ENCODE data around the gene MRPL51. TPM values are rescaled to one million over a fixed set of nuclear protein-coding genes. Genes with fewer than 3 reads are reported as not detected.

The MRPL51 gene
- total RNA-seq, 2 donors from 2014 or later, result 132 to 220 TPM

DNA sequence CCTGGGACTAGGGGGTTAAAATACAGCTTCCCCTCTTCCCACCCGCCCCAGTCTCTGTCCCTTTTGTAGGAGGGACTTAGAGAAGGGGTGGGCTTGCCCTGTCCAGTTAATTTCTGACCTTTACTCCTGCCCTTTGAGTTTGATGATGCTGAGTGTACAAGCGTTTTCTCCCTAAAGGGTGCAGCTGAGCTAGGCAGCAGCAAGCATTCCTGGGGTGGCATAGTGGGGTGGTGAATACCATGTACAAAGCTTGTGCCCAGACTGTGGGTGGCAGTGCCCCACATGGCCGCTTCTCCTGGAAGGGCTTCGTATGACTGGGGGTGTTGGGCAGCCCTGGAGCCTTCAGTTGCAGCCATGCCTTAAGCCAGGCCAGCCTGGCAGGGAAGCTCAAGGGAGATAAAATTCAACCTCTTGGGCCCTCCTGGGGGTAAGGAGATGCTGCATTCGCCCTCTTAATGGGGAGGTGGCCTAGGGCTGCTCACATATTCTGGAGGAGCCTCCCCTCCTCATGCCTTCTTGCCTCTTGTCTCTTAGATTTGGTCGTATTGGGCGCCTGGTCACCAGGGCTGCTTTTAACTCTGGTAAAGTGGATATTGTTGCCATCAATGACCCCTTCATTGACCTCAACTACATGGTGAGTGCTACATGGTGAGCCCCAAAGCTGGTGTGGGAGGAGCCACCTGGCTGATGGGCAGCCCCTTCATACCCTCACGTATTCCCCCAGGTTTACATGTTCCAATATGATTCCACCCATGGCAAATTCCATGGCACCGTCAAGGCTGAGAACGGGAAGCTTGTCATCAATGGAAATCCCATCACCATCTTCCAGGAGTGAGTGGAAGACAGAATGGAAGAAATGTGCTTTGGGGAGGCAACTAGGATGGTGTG lies 43.1 kb upstream of the MRPL51 start:
- Histone ChIP-seq H3K36me3 (peaks cover 15% of the 10 kb centered on the region), H3K4me3 (peak overlapping the region; percentile 99), H3K9me3 (no peaks in the 10 kb centered on the region), H3K27ac (peak overlapping the region; percentile 99), H3K9ac (ENCODE audit: low read depth in 2 of 2, low read length in 2 of 2) (peak overlapping the region; percentile 95 to 99), H3K4me1 (peaks cover 35% of the 10 kb centered on the region), H3K27me3 (no peaks in the 10 kb centered on the region)
- TF ChIP-seq, protein P1, sequence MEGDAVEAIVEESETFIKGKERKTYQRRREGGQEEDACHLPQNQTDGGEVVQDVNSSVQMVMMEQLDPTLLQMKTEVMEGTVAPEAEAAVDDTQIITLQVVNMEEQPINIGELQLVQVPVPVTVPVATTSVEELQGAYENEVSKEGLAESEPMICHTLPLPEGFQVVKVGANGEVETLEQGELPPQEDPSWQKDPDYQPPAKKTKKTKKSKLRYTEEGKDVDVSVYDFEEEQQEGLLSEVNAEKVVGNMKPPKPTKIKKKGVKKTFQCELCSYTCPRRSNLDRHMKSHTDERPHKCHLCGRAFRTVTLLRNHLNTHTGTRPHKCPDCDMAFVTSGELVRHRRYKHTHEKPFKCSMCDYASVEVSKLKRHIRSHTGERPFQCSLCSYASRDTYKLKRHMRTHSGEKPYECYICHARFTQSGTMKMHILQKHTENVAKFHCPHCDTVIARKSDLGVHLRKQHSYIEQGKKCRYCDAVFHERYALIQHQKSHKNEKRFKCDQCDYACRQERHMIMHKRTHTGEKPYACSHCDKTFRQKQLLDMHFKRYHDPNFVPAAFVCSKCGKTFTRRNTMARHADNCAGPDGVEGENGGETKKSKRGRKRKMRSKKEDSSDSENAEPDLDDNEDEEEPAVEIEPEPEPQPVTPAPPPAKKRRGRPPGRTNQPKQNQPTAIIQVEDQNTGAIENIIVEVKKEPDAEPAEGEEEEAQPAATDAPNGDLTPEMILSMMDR (IDR thresholded peaks at IDR 0.05), result no peak
- no peak for DNase-seq
- intact Hi-C loops (cut with DNase I), result loop anchor here (5.0 kb wide), 1 partner anchor 114 kb away; no protein-coding TSS in a partner anchor

DNA sequence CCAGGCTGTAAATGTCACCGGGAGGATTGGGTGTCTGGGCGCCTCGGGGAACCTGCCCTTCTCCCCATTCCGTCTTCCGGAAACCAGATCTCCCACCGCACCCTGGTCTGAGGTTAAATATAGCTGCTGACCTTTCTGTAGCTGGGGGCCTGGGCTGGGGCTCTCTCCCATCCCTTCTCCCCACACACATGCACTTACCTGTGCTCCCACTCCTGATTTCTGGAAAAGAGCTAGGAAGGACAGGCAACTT lies 42.6 kb upstream of the MRPL51 start:
- TF ChIP-seq, protein P1 (IDR thresholded peaks at IDR 0.05), result no peak
- Histone ChIP-seq H3K9ac (ENCODE audit: low read depth in 2 of 2, low read length in 2 of 2) (peak overlapping the region; percentile 95 to 99), H3K4me3 (peak overlapping the region; percentile 99), H3K9me3 (no peaks in the 10 kb centered on the region), H3K36me3 (peaks cover 21% of the 10 kb centered on the region), H3K4me1 (peaks cover 30% of the 10 kb centered on the region), H3K27me3 (no peaks in the 10 kb centered on the region), H3K27ac (peak overlapping the region; percentile 99)
- intact Hi-C loops (cut with DNase I), result loop anchor here (5.0 kb wide), 1 partner anchor 113 kb away; no protein-coding TSS in a partner anchor
- no peak for DNase-seq

DNA sequence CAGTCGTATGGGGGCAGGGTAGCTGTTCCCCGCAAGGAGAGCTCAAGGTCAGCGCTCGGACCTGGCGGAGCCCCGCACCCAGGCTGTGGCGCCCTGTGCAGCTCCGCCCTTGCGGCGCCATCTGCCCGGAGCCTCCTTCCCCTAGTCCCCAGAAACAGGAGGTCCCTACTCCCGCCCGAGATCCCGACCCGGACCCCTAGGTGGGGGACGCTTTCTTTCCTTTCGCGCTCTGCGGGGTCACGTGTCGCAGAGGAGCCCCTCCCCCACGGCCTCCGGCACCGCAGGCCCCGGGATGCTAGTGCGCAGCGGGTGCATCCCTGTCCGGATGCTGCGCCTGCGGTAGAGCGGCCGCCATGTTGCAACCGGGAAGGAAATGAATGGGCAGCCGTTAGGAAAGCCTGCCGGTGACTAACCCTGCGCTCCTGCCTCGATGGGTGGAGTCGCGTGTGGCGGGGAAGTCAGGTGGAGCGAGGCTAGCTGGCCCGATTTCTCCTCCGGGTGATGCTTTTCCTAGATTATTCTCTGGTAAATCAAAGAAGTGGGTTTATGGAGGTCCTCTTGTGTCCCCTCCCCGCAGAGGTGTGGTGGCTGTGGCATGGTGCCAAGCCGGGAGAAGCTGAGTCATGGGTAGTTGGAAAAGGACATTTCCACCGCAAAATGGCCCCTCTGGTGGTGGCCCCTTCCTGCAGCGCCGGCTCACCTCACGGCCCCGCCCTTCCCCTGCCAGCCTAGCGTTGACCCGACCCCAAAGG lies 42.1 kb upstream of the MRPL51 start:
- Histone ChIP-seq H3K4me1 (peaks cover 28% of the 10 kb centered on the region), H3K27me3 (no peaks in the 10 kb centered on the region), H3K4me3 (peak overlapping the region; percentile 99), H3K9me3 (no peaks in the 10 kb centered on the region), H3K36me3 (peaks cover 24% of the 10 kb centered on the region), H3K9ac (ENCODE audit: low read depth in 2 of 2, low read length in 2 of 2) (peak overlapping the region; percentile 95 to 99), H3K27ac (peak overlapping the region; percentile 99)
- DNase-seq, result peak; percentile 73
- TF ChIP-seq, protein P1 (IDR thresholded peaks at IDR 0.05), result no peak
- intact Hi-C loops (cut with DNase I), result loop anchor here (5.0 kb wide), 1 partner anchor 113 kb away; no protein-coding TSS in a partner anchor

DNA sequence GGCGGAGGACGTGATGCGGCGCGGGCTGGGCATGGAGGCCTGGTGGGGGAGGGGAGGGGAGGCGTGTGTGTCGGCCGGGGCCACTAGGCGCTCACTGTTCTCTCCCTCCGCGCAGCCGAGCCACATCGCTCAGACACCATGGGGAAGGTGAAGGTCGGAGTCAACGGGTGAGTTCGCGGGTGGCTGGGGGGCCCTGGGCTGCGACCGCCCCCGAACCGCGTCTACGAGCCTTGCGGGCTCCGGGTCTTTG lies 41.6 kb upstream of the MRPL51 start:
- Histone ChIP-seq H3K9ac (ENCODE audit: low read depth in 2 of 2, low read length in 2 of 2) (peak overlapping the region; percentile 95 to 99), H3K36me3 (peaks cover 24% of the 10 kb centered on the region), H3K9me3 (no peaks in the 10 kb centered on the region), H3K4me3 (peak overlapping the region; percentile 99), H3K27ac (peak overlapping the region; percentile 99), H3K4me1 (peaks cover 23% of the 10 kb centered on the region), H3K27me3 (no peaks in the 10 kb centered on the region)
- DNase-seq, result no peak
- TF ChIP-seq, protein P1 (IDR thresholded peaks at IDR 0.05), result no peak
- intact Hi-C loops (cut with DNase I), result no loop called here

DNA sequence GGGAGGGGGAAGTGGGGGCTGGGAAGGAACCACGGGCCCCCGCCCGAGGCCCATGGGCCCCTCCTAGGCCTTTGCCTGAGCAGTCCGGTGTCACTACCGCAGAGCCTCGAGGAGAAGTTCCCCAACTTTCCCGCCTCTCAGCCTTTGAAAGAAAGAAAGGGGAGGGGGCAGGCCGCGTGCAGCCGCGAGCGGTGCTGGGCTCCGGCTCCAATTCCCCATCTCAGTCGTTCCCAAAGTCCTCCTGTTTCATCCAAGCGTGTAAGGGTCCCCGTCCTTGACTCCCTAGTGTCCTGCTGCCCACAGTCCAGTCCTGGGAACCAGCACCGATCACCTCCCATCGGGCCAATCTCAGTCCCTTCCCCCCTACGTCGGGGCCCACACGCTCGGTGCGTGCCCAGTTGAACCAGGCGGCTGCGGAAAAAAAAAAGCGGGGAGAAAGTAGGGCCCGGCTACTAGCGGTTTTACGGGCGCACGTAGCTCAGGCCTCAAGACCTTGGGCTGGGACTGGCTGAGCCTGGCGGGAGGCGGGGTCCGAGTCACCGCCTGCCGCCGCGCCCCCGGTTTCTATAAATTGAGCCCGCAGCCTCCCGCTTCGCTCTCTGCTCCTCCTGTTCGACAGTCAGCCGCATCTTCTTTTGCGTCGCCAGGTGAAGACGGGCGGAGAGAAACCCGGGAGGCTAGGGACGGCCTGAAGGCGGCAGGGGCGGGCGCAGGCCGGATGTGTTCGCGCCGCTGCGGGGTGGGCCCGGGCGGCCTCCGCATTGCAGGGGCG lies 41.0 kb upstream of the MRPL51 start, which contains the start of gene GAPDH:
Gene GAPDH, plus strand, starts transcription at position 595 of the 772 bp plus-strand sequence. CDS start 316 bp downstream, outside the sequence.
- peaks cover 22% of the 10 kb centered on the region for H3K4me1 ChIP-seq
- intact Hi-C loops (cut with DNase I), result no loop called here

More for the DNA sequence above, 41.0 kb upstream of the MRPL51 start, which contains the start of gene GAPDH:
- Histone ChIP-seq H3K9ac (ENCODE audit: low read depth in 2 of 2, low read length in 2 of 2) (peak within 1 kb of the TSS; percentile 95 to 99), H3K27ac (peak within 1 kb of the TSS; percentile 99), H3K9me3 (no peaks in the 10 kb centered on the region), H3K4me3 (peak within 1 kb of the TSS; percentile 99), H3K27me3 (no peaks in the 10 kb centered on the region), H3K36me3 (peaks cover 24% of the 10 kb centered on the region)
- DNase-seq, result peak; percentile 93
- TF ChIP-seq, protein P1 (IDR thresholded peaks at IDR 0.05), result no peak

Data from colonic mucosa (tissue), 4 donors.